Upper lobe of right lung (tissue), 1 donor: ENCODE data around the gene SACM1L. TPM values are rescaled to one million over a fixed set of nuclear protein-coding genes. Genes with fewer than 3 reads are reported as not detected.

ENCODE experiments used
- ATAC-seq: fragments of 200-7000 bp; cut with Tn5 transposase; one replicate; pipeline ENCODE4 v1.9.1; 2020; ENCODE audit warnings: mild to moderate bottlenecking, moderate library complexity
- DNase-seq: peaks from one replicate; pipeline ENCODE4 v3.0.0-alpha.2; 2020
- H3K27ac ChIP-seq: fragments of 200-600 bp; one replicate; pipeline ENCODE4 v1.8.0; 2022
- H3K27me3 ChIP-seq: fragments of 200-600 bp; one replicate; pipeline ENCODE4 v1.8.0; 2022; ENCODE audit warnings: mild to moderate bottlenecking
- H3K36me3 ChIP-seq: fragments of 200-600 bp; one replicate; pipeline ENCODE4 v1.8.0; 2022
- H3K4me1 ChIP-seq: fragments of 200-600 bp; one replicate; pipeline ENCODE4 v1.8.0; 2022
- H3K4me3 ChIP-seq: fragments of 200-600 bp; one replicate; pipeline ENCODE4 v1.8.0; 2022; ENCODE audit warnings: mild to moderate bottlenecking
- H3K9me3 ChIP-seq: fragments of 200-600 bp; one replicate; pipeline ENCODE4 v1.8.0; 2022
- CTCF ChIP-seq: fragments of 200-600 bp; IDR thresholded peaks from one replicate; pipeline ENCODE4 v1.8.0; 2022; ENCODE audit warnings: antibody characterized with exemption
- intact Hi-C: fragments of 100-400 bp; cut with DNase I; formaldehyde crosslinking; loops from one replicate; pipeline ENCODE4 v1.11.0; 2022
- total RNA-seq: library from RNA; stranded (reverse); fragmentation: NEBNext Ultra II Directional; extraction: Animal tissue kit (Norgen Biotek cat#: 25700); gene quantifications from one replicate; pipeline ENCODE4 v1.2.1, GENCODE V29; 2021
- donor health status: DM: no; HTN: yes; CAD: no; lungs with severe emphysema.

The SACM1L gene
- total RNA-seq, 1 donor from 2014 or later = 77.1 TPM

DNA sequence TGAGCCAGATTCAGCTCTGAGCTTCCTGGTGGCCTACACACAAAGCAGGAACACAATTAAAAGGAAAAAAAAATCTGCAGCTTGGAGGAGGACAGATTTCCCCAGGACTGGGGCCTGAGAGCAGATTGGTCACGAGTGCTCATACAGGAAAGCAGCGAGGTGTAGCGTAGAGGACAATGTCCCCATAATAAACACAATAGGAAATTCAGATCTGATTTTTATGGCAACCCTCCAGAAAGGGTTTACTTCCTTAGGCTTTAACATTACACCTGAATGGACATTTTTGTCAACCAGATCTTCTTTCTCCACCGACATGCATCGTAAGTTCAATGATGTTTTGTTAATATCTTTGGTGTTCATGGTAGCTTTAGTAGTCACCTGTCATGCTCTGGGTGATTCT is 83.9 kb downstream of the SACM1L start:
- no peak overlapping the region for H3K27ac ChIP-seq
- peaks cover 4% of the 10 kb centered on the region for H3K4me1 ChIP-seq
- H3K36me3 ChIP-seq = no peaks in the 10 kb centered on the region
- no peak overlapping the region for H3K4me3 ChIP-seq
- intact Hi-C loops = no loop called here
- no peaks in the 10 kb centered on the region for H3K27me3 ChIP-seq
- no peak for TF ChIP-seq CTCF
- H3K9me3 ChIP-seq = no peaks in the 10 kb centered on the region
- ATAC-seq (no peak), DNase-seq (no peak)

- Histone ChIP-seq H3K4me3 (no peak overlapping the region), H3K9me3 (no peaks in the 10 kb centered on the region), H3K36me3 (no peaks in the 10 kb centered on the region), H3K4me1 (peaks cover 4% of the 10 kb centered on the region), H3K27me3 (no peaks in the 10 kb centered on the region), H3K27ac (no peak overlapping the region)
- intact Hi-C loops = no loop called here
- DNase-seq (no peak), ATAC-seq (no peak)
- no peak for TF ChIP-seq CTCF
Observed at GRCh38 chr3:45773714-45774449, 84.7 kb downstream of the SACM1L start.

- intact Hi-C loops = no loop called here
- ATAC-seq (no peak), DNase-seq (no peak)
- H3K4me1 ChIP-seq = peaks cover 4% of the 10 kb centered on the region
- no peak for TF ChIP-seq CTCF
- no peaks in the 10 kb centered on the region for H3K36me3 ChIP-seq
- no peaks in the 10 kb centered on the region for H3K9me3 ChIP-seq
- no peaks in the 10 kb centered on the region for H3K27me3 ChIP-seq
- no peak overlapping the region for H3K4me3 ChIP-seq
- no peak overlapping the region for H3K27ac ChIP-seq
Observed at GRCh38 chr3:45774581-45775521, 85.7 kb downstream of the SACM1L start.

GRCh38 chr3:45775571-45776300 is 86.5 kb downstream of the SACM1L start:
- Histone ChIP-seq H3K4me3 (no peak overlapping the region), H3K36me3 (no peaks in the 10 kb centered on the region), H3K27ac (no peak overlapping the region), H3K4me1 (peaks cover 4% of the 10 kb centered on the region), H3K9me3 (no peaks in the 10 kb centered on the region), H3K27me3 (no peaks in the 10 kb centered on the region)
- DNase-seq (no peak), ATAC-seq (no peak)
- intact Hi-C loops = no loop called here
- no peak for TF ChIP-seq CTCF

DNA sequence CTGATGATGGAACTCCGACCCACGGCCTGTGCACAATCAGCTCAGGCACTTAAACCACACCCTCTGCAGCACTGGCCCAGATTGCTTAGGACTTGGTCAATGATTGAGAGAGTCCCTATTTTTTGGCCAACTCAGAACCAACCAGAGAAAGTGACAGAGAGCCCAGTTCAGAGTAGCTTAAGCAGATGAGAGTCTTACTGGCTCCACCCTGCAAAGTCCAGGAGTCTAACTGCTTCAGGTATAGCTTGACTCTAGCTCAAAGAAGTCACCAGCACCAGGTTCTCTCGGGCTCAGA is 87.1 kb downstream of the SACM1L start:
- Histone ChIP-seq H3K9me3 (no peaks in the 10 kb centered on the region), H3K4me3 (no peak overlapping the region), H3K27me3 (no peaks in the 10 kb centered on the region), H3K36me3 (no peaks in the 10 kb centered on the region), H3K4me1 (peaks cover 4% of the 10 kb centered on the region), H3K27ac (no peak overlapping the region)
- no peak for TF ChIP-seq CTCF
- no peak for DNase-seq
- intact Hi-C loops = no loop called here
- ATAC-seq = no peak
